AML-193 (cell line): ENCODE data around the gene PODXL.
"Not testable (repeated sequence)": the region's sequence is repeated elsewhere in the genome, so short reads cannot be mapped to it uniquely, and the experiment has no call there.

ENCODE experiments used
- DNase-seq, 2 experiments: peaks; one replicate each; lab custom pipeline; 2025; lab: John Stamatoyannopoulos, UW

PODXL gene

GRCh38 chr7:131494182-131494581, 62.2 kb downstream of the PODXL start:
- DNase-seq, result no peak

GRCh38 chr7:131493581-131493980, 62.8 kb downstream of the PODXL start:
- DNase-seq, result no peak

- no peak for DNase-seq
These were observed 63.3 kb downstream of the PODXL start for GRCh38 chr7:131493081-131493480.

GRCh38 chr7:131489881-131490280, 66.5 kb downstream of the PODXL start:
- DNase-seq, result no peak

- DNase-seq, result no peak
These were observed 67.2 kb downstream of the PODXL start for GRCh38 chr7:131489196-131489595.

- DNase-seq, result no peak
These were observed 68.1 kb downstream of the PODXL start for GRCh38 chr7:131488361-131488760.

- DNase-seq, result no peak
These were observed 69.2 kb downstream of the PODXL start for GRCh38 chr7:131487217-131487616.

GRCh38 chr7:131486346-131486745, 70.1 kb downstream of the PODXL start:
- no peak for DNase-seq

- no peak for DNase-seq
These were observed 72.8 kb downstream of the PODXL start for GRCh38 chr7:131483586-131483985.

- no peak for DNase-seq
These were observed 73.6 kb downstream of the PODXL start for GRCh38 chr7:131482800-131483199.

- DNase-seq, result no peak
These were observed 75.8 kb downstream of the PODXL start for GRCh38 chr7:131480384-131481315.

GRCh38 chr7:131476740-131477139, 79.7 kb downstream of the PODXL start:
- no peak for DNase-seq

GRCh38 chr7:131471250-131472004, 85.0 kb downstream of the PODXL start:
- DNase-seq, result no peak

- DNase-seq, result no peak
These were observed 88.6 kb downstream of the PODXL start for GRCh38 chr7:131467788-131468187.

- DNase-seq, result no peak
These were observed 89.6 kb downstream of the PODXL start for GRCh38 chr7:131466735-131467365.

- DNase-seq, result not testable (repeated sequence)
These were observed 93.7 kb downstream of the PODXL start for GRCh38 chr7:131462715-131463114.

GRCh38 chr7:131462059-131462458, 94.4 kb downstream of the PODXL start:
- DNase-seq, result no peak

GRCh38 chr7:131459256-131459655, 97.2 kb downstream of the PODXL start:
- DNase-seq, result no peak

- no peak for DNase-seq
These were observed 100.1 kb downstream of the PODXL start for GRCh38 chr7:131456338-131456737.

- no peak for DNase-seq
These were observed 100.9 kb downstream of the PODXL start for GRCh38 chr7:131455546-131455945.

- no peak for DNase-seq
These were observed 101.4 kb downstream of the PODXL start for GRCh38 chr7:131455001-131455400.

- no peak for DNase-seq
These were observed 101.9 kb downstream of the PODXL start for GRCh38 chr7:131454498-131454897.
